T-helper 1 cell treated with Interleukin-12 subunit alpha and Interleukin-12 subunit beta and Interleukin-4 antibody, amounts not matched to agents 30 μg/mL and 1 μg/mL, for 36 hours (primary cell): ENCODE data around the gene PRRT3.
A peak's percentile ranks its signal among the peaks of the same experiment; 100 is the strongest.

Experiments
- H3K27ac Mint-ChIP-seq: one replicate; pipeline ENCODE4 v1.8.0; 2021; ENCODE audit warnings: mild to moderate bottlenecking, mixed read lengths
- H3K27me3 Mint-ChIP-seq: one replicate; pipeline ENCODE4 v1.8.0; 2021; ENCODE audit warnings: low read depth, mixed read lengths
- H3K36me3 Mint-ChIP-seq: one replicate; pipeline ENCODE4 v1.8.0; 2021; ENCODE audit warnings: low read depth, mixed read lengths
- H3K4me1 Mint-ChIP-seq: one replicate; pipeline ENCODE4 v1.8.0; 2021; ENCODE audit warnings: low read depth, mixed read lengths
- H3K4me3 Mint-ChIP-seq: one replicate; pipeline ENCODE4 v1.8.0; 2021; ENCODE audit warnings: mild to moderate bottlenecking, moderate library complexity, mixed read lengths
- H3K9me3 Mint-ChIP-seq: one replicate; pipeline ENCODE4 v1.8.0; 2021; ENCODE audit warnings: mixed read lengths

PRRT3 gene

DNA sequence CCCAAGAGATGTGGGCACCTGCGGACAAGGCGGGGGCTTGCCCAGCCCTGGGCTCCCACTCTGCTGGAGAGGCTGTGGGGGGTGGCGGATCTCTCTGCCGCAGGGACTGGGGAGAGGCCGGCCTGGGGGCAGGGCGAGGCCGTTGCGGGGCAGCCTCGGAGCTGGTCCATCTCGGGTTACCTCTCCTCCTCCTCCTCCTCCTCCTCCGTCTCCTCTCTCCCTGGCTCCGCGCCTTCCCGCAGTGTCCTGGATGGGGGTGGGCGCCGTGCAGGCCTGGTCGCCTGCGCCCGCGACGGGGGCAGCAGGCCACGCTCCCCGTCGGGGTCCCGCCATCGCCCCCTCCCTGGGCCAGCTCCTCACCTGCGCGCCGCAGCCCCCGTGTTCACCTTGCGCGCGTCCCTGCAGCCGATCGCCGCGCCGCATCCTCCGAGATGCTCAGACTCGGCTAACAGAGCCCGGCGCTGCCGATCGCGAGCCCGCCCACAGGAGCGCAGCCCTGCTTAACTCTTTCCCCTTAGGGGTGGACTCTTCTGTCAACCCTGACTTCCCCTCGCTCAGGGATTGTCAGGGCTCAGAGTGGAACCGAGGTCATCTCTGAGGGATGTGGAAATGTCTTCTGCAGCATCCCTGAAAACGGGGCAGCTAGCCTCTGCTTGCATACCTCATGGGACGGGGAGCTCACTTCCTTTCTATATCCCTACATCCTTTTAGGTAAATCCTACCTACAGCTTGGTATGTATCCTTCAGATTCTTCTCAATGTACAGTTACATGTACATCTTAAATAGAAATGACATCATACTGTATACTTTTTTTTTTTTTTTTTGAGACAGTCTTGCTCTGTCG, at the start of gene PRRT3:
TSS of gene PRRT3 (minus strand) at position 447 of the 844 bp plus-strand sequence. CDS start 2,293 bp downstream, outside the sequence.
- Mint-ChIP-seq H3K9me3 (no peaks in the 10 kb centered on the region), H3K4me1 (peaks cover 13% of the 10 kb centered on the region), H3K27ac (peak within 1 kb of the TSS; percentile 65), H3K27me3 (no peaks in the 10 kb centered on the region), H3K4me3 (peak within 1 kb of the TSS; percentile 89), H3K36me3 (no peaks in the 10 kb centered on the region)

DNA sequence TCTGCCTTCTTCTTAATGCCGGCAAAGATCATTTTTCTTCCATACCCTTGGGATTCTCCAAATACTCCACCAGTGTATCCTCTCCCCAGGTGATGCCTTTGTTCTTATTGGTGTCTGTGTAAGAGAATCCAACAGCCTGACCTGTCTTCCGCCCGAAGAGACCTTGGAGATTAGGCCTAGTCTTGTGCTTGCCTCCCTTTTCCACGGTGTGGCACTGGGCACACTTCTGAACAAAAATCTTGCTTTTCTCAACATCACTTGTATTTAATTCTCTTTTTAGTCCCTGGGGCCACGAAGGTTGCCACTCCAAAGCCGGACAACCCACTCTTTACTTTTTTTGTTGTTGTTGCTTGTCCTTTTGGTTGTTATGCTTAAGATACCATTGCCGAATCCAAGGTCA, 48.5 kb upstream of the PRRT3 start:
- peaks cover 18% of the 10 kb centered on the region for H3K36me3 Mint-ChIP-seq
- H3K9me3 Mint-ChIP-seq = no peaks in the 10 kb centered on the region
- no peaks in the 10 kb centered on the region for H3K27me3 Mint-ChIP-seq
- peaks cover 2% of the 10 kb centered on the region for H3K4me1 Mint-ChIP-seq
- no peak overlapping the region for H3K27ac Mint-ChIP-seq
- no peak overlapping the region for H3K4me3 Mint-ChIP-seq

DNA sequence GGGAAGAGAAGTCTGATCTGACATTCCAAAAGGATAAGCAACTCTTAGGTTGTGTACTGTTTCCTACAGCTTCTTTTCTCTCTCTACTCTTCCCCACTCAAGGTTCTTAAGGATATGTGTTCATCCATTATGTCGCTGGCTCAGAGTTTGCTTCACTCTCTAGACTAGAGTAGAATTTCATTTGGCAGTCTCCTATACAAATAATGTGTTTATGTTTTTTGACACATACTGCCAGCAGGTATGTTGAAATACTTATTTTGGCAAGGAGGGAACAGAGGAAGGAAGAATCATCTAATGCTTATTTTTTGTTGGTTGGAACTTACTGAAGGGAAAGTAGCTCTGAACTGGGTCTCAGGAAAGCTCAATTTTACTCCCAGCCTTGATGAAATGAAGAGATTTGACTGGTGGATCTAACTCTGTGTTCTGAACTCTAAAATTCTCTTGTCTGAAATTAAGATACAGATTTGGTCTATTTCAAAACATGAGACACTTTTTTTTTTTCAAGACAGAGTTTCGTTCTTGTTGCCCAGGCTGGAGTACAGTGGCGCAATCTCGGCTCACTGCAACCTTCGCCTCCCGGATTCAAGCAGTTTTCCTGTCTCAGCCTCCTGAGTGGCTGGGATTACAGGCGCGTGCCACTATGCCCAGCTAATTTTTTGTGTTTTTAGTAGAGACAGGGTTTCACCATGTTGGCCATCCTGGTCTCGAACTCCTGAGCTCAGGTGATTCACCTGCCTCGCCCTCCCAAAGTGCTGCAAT, 42.1 kb upstream of the PRRT3 start:
- peaks cover 6% of the 10 kb centered on the region for H3K4me1 Mint-ChIP-seq
- peaks cover 9% of the 10 kb centered on the region for H3K36me3 Mint-ChIP-seq
- H3K27me3 Mint-ChIP-seq = no peaks in the 10 kb centered on the region
- H3K27ac Mint-ChIP-seq = peak overlapping the region; percentile 45
- no peak overlapping the region for H3K4me3 Mint-ChIP-seq
- no peaks in the 10 kb centered on the region for H3K9me3 Mint-ChIP-seq

DNA sequence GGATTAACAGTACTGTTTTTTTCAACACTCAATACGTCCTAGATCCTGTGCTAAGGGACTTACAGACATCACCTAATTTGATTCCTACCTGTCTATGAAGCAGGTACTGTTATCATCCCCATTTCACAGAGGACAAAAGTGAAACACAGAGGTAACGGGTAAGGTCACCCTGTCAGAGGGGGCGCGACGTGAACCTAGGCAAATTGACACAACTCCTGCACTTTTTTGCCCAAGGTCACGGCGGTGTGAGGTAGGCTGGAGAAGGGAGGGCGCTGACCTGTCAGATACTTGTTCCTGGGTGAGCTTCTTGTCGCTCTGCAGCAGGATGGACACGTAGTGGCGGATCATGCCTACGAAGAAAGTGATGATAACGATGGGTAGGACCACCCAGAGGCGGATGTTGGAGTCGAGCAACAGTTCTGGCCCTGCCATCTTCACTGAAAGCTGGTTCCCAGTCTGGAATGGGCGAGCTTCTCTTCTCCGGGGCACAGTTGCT, 34.1 kb upstream of the PRRT3 start:
- Mint-ChIP-seq H3K4me1 (peaks cover 22% of the 10 kb centered on the region), H3K4me3 (peak overlapping the region; percentile 96), H3K27ac (peak overlapping the region; percentile 98), H3K36me3 (peaks cover 2% of the 10 kb centered on the region), H3K9me3 (no peaks in the 10 kb centered on the region), H3K27me3 (no peaks in the 10 kb centered on the region)

DNA sequence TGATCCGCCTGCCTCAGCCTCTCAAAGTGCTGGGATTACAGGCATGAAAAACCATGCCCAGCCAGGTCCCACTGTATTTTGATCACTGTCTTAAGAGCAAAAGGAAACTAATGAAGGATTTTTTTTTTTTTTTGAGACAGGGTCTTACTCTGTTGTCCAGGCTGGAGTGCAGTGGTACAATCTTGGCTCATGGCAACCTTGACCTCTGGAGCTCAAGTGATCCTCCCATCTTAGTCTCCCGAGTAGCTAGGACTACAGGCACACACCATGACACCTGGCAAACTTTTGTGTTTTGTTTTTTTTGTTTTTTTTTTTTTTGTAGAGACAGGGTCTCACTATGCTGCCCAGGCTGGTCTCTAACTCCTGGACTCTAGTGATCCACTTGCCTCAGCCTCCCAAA, 28.0 kb upstream of the PRRT3 start:
- H3K27ac Mint-ChIP-seq = no peak overlapping the region
- peaks cover 26% of the 10 kb centered on the region for H3K4me1 Mint-ChIP-seq
- H3K9me3 Mint-ChIP-seq = no peaks in the 10 kb centered on the region
- peaks cover 17% of the 10 kb centered on the region for H3K36me3 Mint-ChIP-seq
- no peak overlapping the region for H3K4me3 Mint-ChIP-seq
- H3K27me3 Mint-ChIP-seq = no peaks in the 10 kb centered on the region

DNA sequence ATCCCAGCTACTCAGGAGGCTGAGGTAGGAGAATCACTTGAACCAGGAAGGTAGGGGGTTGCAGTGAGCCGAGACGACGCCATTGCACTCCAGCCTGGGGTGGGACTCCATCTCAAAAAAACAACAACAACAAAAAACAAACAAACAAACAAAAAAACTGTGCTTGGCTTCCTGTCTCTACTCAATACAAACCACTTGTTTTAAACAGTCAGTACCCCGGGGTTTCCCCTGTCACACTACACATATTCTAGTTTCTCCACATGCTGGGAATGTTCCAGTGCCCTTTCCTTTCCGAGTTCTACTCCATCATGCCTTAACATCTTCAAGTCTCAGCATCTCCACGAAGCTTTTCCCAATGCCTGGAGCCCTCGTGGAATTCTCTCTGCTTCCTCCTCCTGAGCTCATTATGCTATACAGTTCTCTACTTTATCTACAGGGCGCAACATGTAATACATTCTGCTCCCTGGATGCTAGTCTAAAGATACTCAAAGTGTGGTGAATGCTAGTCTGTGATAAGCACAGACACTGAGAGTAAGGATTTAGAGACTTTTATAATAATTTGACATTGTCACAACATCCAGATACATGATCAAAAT, 26.6 kb upstream of the PRRT3 start:
- Mint-ChIP-seq H3K36me3 (peaks cover 28% of the 10 kb centered on the region), H3K9me3 (no peaks in the 10 kb centered on the region), H3K27me3 (no peaks in the 10 kb centered on the region), H3K27ac (peak overlapping the region; percentile 69), H3K4me1 (peaks cover 26% of the 10 kb centered on the region), H3K4me3 (no peak overlapping the region)

DNA sequence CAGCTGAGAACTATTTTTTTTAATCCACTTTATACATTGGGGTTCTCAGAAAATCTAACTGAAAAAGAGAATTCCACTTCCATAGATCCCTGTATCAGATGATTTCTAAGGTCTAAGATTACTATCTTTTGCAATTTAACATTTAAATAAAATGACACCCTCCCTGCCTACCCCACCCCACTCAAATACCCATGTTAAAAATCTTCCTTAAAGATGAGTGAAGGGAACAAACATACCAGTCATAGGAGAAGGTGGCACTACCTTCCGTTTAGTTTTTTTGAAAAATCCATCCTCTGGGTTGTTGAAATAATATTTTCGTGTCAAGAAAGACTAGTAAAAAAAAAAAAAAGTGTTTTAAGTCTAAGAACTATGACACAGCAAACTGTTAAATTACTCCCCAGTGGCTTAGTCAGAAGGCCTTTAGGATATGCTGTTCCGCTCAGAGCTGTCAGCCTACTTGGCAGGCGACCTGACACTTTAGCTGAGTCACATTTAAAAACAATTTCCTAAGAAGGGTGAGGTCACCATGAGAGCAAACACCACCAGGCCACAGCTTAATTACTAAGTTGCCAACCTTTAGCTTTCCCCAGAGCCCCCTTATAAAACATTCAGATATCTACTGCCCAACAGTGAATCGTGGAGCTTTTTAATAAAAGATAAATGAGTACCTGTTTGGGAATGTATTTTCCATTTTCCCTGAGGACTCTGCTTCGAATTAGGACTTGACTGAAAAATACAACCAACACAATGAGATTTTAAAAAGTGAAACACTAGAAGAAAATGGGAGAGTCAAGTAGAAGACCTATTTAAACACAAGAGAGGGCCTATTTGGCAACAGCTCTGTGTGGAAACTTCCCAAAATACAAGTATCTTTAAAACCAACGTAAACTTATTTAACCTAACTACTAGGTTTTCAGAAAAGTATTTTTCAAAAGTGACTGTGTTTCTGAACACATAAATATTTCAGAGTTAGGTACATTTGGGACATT, 24.8 kb upstream of the PRRT3 start:
- H3K27me3 Mint-ChIP-seq = no peaks in the 10 kb centered on the region
- no peak overlapping the region for H3K4me3 Mint-ChIP-seq
- H3K36me3 Mint-ChIP-seq = peaks cover 32% of the 10 kb centered on the region
- peaks cover 23% of the 10 kb centered on the region for H3K4me1 Mint-ChIP-seq
- H3K27ac Mint-ChIP-seq = peak overlapping the region; percentile 83
- H3K9me3 Mint-ChIP-seq = no peaks in the 10 kb centered on the region

DNA sequence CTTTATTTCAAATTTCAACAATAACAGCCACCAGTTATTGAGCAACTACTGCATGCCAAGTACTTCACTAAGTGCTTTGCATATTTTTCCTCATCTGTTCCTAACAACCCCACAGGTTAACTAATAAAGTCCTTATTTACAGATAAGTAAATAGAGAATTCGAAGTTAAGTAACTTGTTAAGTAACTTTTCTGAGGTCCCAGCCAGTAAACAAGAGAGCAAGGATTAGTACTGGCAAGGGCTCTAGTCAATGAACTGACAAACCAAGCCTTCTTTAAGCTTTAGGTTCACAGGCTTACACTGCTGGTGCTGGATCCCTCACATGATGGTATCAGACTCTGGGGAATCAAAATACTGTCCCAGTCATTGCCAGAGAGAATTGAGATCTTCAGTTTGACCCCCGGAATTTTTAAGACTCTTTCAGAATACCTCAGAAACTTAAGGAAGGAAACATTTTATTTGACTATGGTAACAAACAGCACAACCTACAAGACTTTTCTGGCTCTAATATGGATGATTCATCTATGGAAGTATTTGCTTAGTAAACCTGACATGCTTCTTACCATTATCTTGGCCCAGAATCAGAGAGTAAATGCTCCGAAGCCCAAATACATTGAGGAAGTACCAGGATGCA, 17.9 kb upstream of the PRRT3 start:
- no peaks in the 10 kb centered on the region for H3K27me3 Mint-ChIP-seq
- peaks cover 47% of the 10 kb centered on the region for H3K36me3 Mint-ChIP-seq

DNA sequence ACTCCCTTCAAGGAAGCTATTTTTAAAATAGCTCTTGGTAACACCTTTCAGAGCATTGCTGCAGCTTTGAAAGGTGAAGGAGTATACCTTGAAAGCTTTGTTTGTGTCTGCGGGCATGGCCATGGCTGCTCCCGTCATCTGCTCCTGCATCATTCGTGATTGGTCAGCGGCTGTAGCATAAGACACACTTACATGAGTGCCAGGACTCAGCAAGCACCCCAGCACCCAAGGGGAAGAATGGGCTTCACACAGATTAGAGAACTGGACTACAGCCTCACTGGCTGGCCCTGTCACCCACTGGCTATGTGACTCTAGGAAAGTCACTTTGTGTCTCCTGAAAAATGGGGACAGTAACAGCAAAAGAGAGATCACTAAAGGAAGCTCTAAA, 17.4 kb upstream of the PRRT3 start:
- peaks cover 44% of the 10 kb centered on the region for H3K36me3 Mint-ChIP-seq
- no peaks in the 10 kb centered on the region for H3K9me3 Mint-ChIP-seq
- no peaks in the 10 kb centered on the region for H3K27me3 Mint-ChIP-seq
- H3K27ac Mint-ChIP-seq = no peak overlapping the region
- no peak overlapping the region for H3K4me3 Mint-ChIP-seq
- H3K4me1 Mint-ChIP-seq = peaks cover 1% of the 10 kb centered on the region

More for the DNA sequence above, 17.9 kb upstream of the PRRT3 start:
- Mint-ChIP-seq H3K9me3 (no peaks in the 10 kb centered on the region), H3K27ac (no peak overlapping the region), H3K4me3 (no peak overlapping the region), H3K4me1 (peaks cover 1% of the 10 kb centered on the region)

DNA sequence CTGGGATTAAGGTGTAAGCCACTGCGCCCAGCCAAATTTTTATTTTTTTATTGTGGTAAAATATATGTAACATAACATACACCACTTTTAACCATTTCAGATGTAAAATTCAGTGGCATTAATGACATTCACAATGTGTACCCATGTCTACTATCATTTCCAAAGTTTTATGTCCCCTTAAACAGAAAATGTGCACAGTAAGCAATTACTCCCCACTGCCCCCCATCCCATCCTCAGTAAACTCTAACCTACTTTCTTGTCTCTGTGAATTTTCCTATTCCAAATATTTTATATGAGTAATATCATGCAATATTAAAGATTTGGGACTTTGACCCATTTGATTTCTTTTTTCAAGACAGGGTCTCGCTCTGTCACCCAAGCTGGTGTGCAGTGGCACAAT, 14.6 kb upstream of the PRRT3 start:
- H3K36me3 Mint-ChIP-seq = peaks cover 37% of the 10 kb centered on the region
- H3K9me3 Mint-ChIP-seq = no peaks in the 10 kb centered on the region
- no peak overlapping the region for H3K4me3 Mint-ChIP-seq
- no peaks in the 10 kb centered on the region for H3K4me1 Mint-ChIP-seq
- H3K27ac Mint-ChIP-seq = no peak overlapping the region
- no peaks in the 10 kb centered on the region for H3K27me3 Mint-ChIP-seq

DNA sequence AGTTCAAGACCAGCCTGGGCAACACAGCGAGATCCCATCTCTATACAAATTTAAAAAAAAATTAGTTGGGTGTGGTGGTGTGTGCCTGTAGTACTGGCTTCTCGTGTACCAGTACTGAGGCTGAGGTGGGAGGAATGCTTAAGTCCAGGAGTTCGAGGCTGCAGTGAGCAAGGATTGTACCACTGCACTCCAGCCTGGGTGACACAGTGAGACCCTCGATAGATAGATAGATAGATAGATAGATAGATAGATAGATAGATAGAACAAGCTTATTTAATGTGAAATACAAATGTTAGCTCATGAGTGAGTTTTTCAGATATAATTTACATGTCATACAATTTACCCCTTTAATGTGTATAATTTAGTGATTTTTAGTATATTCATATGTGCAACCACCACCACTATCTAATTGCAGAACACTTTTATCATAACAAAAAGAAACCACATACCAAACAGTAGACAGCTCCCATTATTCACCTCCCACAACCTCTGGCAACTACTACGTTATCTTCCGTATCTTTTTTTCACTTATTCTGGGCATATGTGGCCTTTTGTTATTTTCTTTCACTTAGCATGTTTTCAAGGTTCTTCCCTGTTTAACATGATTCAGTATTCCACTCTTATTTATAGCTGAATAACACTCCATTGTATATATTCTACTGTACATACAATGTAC, 13.1 kb upstream of the PRRT3 start:
- no peaks in the 10 kb centered on the region for H3K27me3 Mint-ChIP-seq
- H3K4me1 Mint-ChIP-seq = no peaks in the 10 kb centered on the region
- H3K9me3 Mint-ChIP-seq = no peaks in the 10 kb centered on the region
- no peak overlapping the region for H3K27ac Mint-ChIP-seq
- peaks cover 28% of the 10 kb centered on the region for H3K36me3 Mint-ChIP-seq
- H3K4me3 Mint-ChIP-seq = no peak overlapping the region

DNA sequence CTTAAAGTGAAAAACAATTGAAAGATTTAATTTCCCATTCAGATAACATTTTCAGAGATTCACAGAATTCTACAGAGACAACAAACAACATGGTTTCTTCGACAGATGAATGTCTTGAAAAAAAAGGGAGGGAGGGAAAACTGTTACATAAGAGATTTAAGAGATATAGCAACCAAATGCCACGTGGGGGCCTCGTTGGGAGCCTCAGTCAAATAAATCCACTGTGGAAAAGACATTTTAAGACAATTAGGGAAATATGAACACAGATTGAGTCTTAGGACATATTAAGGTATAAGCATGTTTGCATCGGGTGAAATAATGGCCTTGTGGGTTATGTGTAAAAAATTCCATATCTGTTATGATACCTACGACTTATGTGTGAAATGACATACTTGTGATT, 5.0 kb upstream of the PRRT3 start:
- Mint-ChIP-seq H3K27me3 (no peaks in the 10 kb centered on the region), H3K36me3 (no peaks in the 10 kb centered on the region), H3K4me3 (no peak overlapping the region), H3K4me1 (no peaks in the 10 kb centered on the region), H3K9me3 (no peaks in the 10 kb centered on the region), H3K27ac (no peak overlapping the region)
